OCI-LY3 (cell line): ENCODE data around the gene CSPG4.

Experiments
- H2AFZ ChIP-seq: fragments of 200-600, 300-600 bp; shearing (Covaris generic); 2 replicates; pipeline ENCODE4 v1.6.0; 2014; ENCODE audit warnings: antibody characterized with exemption, low read depth, low read length
- H3K27ac ChIP-seq: fragments of 200-600, 300-600 bp; sonication (generic); 2 replicates; pipeline ENCODE4 v1.5.1; 2014; ENCODE audit warnings: mild to moderate bottlenecking, low read length, moderate library complexity, mixed read lengths
- H3K27me3 ChIP-seq: fragments of 200-600, 300-600 bp; sonication (generic); 2 replicates; pipeline ENCODE4 v1.6.1; 2014; ENCODE audit warnings: low read depth, low read length, mixed read lengths
- H3K36me3 ChIP-seq: fragments of 200-600, 300-600 bp; sonication (generic); replicated peaks from 2 replicates; pipeline ENCODE3; 2014; ENCODE audit warnings: low read depth, low read length, mixed read lengths
- H3K4me1 ChIP-seq: fragments of 300-600, 200-600 bp; sonication (generic); 2 replicates; pipeline ENCODE4 v1.6.1; 2014; ENCODE audit warnings: low read length, mixed read lengths
- H3K4me2 ChIP-seq: fragments of 200-600, 300-600 bp; sonication (generic); 2 replicates; pipeline ENCODE4 v1.6.1; 2014; ENCODE audit warnings: low read length, mixed read lengths
- H3K4me3 ChIP-seq: fragments of 300-600, 200-600 bp; sonication (generic); 2 replicates; pipeline ENCODE4 v1.5.1; 2014; ENCODE audit warnings: antibody characterized with exemption, mild to moderate bottlenecking, low read length, moderate library complexity
- H3K79me2 ChIP-seq: fragments of 300-600, 200-600 bp; shearing (Covaris generic); 2 replicates; pipeline ENCODE4 v1.6.1; 2014; ENCODE audit warnings: mild to moderate bottlenecking, low read length, mixed read lengths
- H3K9ac ChIP-seq: fragments of 300-600, 200-600 bp; shearing (Covaris generic); 2 replicates; pipeline ENCODE4 v1.6.0; 2014; ENCODE audit warnings: mild to moderate bottlenecking, low read length, moderate library complexity
- H3K9me3 ChIP-seq: fragments of 200-600, 300-600 bp; shearing (Covaris generic); 2 replicates; pipeline ENCODE4 v1.6.1; 2014; ENCODE audit warnings: low read length, mixed read lengths; ENCODE audit not compliant: insufficient read depth
- H4K20me1 ChIP-seq: fragments of 200-600, 300-600 bp; sonication (generic); 2 replicates; pipeline ENCODE4 v1.6.1; 2016; ENCODE audit warnings: low read length, mixed read lengths; ENCODE audit not compliant: insufficient read depth
- CTCF ChIP-seq: fragments of 200-600, 300-600 bp; sonication (generic); IDR thresholded peaks from 2 replicates; pipeline ENCODE4 v1.5.1; 2014; ENCODE audit warnings: antibody characterized with exemption, low read length, low read depth
- EZH2phosphoT487 ChIP-seq: fragments of 200-600 bp; shearing (Covaris generic); IDR thresholded peaks from 2 replicates; pipeline ENCODE4 v1.6.1; 2018; ENCODE audit warnings: antibody characterized with exemption, mixed run types, low read depth

The CSPG4 gene

GRCh38 chr15:75655931-75656330 is 56.7 kb downstream of the CSPG4 start:
- no peaks in the 10 kb centered on the region for H3K4me1 ChIP-seq
- no peak overlapping the region for H2AFZ ChIP-seq
- no peak overlapping the region for H3K9ac ChIP-seq
- H3K4me3 ChIP-seq, result no peak overlapping the region
- H3K4me2 ChIP-seq, result no peak overlapping the region
- H3K36me3 ChIP-seq, result no peaks in the 10 kb centered on the region
- TF ChIP-seq CTCF, result no peak
- TF ChIP-seq EZH2phosphoT487, result no peak
- H3K9me3 ChIP-seq, result no peaks in the 10 kb centered on the region
- no peaks in the 10 kb centered on the region for H4K20me1 ChIP-seq
- no peaks in the 10 kb centered on the region for H3K79me2 ChIP-seq
- no peak overlapping the region for H3K27ac ChIP-seq
- no peaks in the 10 kb centered on the region for H3K27me3 ChIP-seq

GRCh38 chr15:75654201-75654907 is 58.3 kb downstream of the CSPG4 start:
- H3K9me3 ChIP-seq, result no peaks in the 10 kb centered on the region
- no peaks in the 10 kb centered on the region for H3K36me3 ChIP-seq
- H3K27ac ChIP-seq, result no peak overlapping the region
- no peak overlapping the region for H3K9ac ChIP-seq
- no peak overlapping the region for H3K4me3 ChIP-seq
- no peaks in the 10 kb centered on the region for H3K27me3 ChIP-seq
- no peaks in the 10 kb centered on the region for H3K79me2 ChIP-seq
- TF ChIP-seq EZH2phosphoT487, result no peak
- TF ChIP-seq CTCF, result no peak
- no peak overlapping the region for H3K4me2 ChIP-seq
- H2AFZ ChIP-seq, result no peak overlapping the region
- H3K4me1 ChIP-seq, result no peaks in the 10 kb centered on the region
- H4K20me1 ChIP-seq, result no peaks in the 10 kb centered on the region

- no peaks in the 10 kb centered on the region for H3K36me3 ChIP-seq
- H3K27ac ChIP-seq, result no peak overlapping the region
- H3K4me1 ChIP-seq, result no peaks in the 10 kb centered on the region
- TF ChIP-seq CTCF (no peak), EZH2phosphoT487 (no peak)
- no peak overlapping the region for H2AFZ ChIP-seq
- H3K9ac ChIP-seq, result no peak overlapping the region
- H3K4me3 ChIP-seq, result no peak overlapping the region
- H3K9me3 ChIP-seq, result no peaks in the 10 kb centered on the region
- no peaks in the 10 kb centered on the region for H3K79me2 ChIP-seq
- peaks cover 4% of the 10 kb centered on the region for H3K27me3 ChIP-seq
- H4K20me1 ChIP-seq, result no peaks in the 10 kb centered on the region
- no peak overlapping the region for H3K4me2 ChIP-seq
Observed at GRCh38 chr15:75653347-75653913, 59.2 kb downstream of the CSPG4 start.

- H2AFZ ChIP-seq, result no peak overlapping the region
- H4K20me1 ChIP-seq, result no peaks in the 10 kb centered on the region
- H3K4me3 ChIP-seq, result no peak overlapping the region
- no peak overlapping the region for H3K9ac ChIP-seq
- no peaks in the 10 kb centered on the region for H3K36me3 ChIP-seq
- no peak for TF ChIP-seq EZH2phosphoT487
- no peak for TF ChIP-seq CTCF
- peaks cover 4% of the 10 kb centered on the region; the same call in 1 of the 2 replicates for H3K4me1 ChIP-seq
- no peaks in the 10 kb centered on the region for H3K9me3 ChIP-seq
- H3K79me2 ChIP-seq, result no peaks in the 10 kb centered on the region
- H3K27ac ChIP-seq, result no peak overlapping the region
- peaks cover 17% of the 10 kb centered on the region for H3K27me3 ChIP-seq
- H3K4me2 ChIP-seq, result no peak overlapping the region
Observed at GRCh38 chr15:75651810-75652543, 60.7 kb downstream of the CSPG4 start.
